ENCODE measurements around the gene FOXO4.
"Not testable (repeated sequence)": the region's sequence is repeated elsewhere in the genome, so short reads cannot be mapped to it uniquely, and the experiment has no call there.

The FOXO4 gene, protein sequence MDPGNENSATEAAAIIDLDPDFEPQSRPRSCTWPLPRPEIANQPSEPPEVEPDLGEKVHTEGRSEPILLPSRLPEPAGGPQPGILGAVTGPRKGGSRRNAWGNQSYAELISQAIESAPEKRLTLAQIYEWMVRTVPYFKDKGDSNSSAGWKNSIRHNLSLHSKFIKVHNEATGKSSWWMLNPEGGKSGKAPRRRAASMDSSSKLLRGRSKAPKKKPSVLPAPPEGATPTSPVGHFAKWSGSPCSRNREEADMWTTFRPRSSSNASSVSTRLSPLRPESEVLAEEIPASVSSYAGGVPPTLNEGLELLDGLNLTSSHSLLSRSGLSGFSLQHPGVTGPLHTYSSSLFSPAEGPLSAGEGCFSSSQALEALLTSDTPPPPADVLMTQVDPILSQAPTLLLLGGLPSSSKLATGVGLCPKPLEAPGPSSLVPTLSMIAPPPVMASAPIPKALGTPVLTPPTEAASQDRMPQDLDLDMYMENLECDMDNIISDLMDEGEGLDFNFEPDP

DNA sequence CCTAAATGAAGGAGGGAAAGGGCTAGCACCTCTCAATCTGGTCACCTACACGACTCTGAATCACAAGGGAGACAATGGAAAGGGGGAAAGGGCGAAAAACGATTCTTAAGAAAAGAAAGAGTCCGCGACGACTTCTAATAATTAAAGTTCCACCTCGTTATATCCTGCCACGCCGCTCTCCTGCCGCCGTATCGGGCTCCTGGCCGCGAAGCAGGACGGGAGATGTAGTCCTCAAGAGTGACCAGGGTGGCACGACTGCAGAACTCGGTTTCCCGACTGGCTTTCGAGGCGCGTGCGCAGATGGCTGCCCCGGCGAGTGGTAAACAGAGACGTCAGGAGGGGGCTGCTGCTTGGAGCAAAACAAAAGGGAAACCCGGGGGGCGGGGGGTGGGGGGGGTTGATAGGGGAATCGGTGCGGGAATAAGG is at the start of gene FOXO4:
Gene FOXO4 (plus strand): TSS at position 297 of the 426 bp plus-strand sequence. CDS start 678 bp downstream, outside the sequence.
- peak; percentile 90 for DNase-seq

DNA sequence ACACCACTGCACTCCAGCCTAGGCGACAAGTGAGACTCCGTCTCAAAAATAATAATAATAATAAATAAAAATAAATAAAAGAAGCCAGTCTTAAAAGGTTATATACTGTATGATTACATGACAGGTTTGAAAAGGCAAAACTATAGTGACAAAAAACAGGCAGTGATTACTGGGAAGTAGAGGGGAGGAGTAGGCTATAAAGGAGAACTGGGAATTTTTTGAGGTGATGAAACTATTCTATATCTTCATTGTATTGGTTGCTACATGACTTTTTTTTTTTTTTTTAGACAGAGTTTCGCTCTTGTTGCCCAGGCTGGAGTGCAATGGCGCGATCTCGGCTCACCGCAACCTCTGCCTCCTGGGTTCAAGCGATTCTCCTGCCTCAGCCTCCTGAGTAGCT is 47.8 kb upstream of the FOXO4 start:
- DNase-seq: not testable (repeated sequence)

DNA sequence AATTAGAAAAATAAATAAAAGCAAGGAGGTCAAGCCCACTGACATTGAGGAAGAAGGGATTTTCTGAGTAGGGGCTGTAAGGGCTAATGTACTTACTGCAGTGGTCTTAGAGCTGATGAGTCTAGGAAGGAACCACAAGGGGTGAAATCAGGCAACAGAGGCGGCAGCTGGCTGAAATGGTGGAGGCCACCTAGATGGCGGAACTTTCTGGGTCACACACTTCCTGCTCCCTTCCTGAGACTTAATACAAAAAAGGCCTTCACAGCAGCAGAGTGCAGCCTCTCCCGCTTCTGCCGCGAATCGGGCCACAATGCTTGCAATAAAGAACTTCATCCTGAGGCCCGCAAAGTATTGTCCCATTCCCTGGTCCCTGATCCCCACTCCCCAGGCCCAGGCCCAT is 42.9 kb upstream of the FOXO4 start:
- DNase-seq: no peak

DNA sequence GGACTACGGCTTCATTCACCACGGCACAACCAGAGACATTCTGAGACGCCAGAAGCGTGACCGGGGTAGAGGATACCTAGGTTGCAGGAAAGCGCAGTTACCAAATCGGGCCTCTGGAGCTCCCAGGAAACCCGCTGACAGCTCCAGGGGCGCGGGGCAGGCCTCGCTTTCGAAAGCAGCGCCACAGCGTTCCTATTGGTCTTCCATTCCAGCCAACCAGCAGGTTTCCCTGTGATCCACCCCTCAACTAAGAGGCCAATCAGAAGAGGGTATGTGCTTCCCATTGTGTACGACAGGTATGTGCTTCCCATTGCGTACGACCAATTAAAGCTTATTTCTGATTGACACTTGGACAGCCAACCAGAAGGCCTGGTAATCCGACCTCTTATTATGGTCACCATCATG is 42.4 kb upstream of the FOXO4 start:
- DNase-seq: peak; percentile 7

DNA sequence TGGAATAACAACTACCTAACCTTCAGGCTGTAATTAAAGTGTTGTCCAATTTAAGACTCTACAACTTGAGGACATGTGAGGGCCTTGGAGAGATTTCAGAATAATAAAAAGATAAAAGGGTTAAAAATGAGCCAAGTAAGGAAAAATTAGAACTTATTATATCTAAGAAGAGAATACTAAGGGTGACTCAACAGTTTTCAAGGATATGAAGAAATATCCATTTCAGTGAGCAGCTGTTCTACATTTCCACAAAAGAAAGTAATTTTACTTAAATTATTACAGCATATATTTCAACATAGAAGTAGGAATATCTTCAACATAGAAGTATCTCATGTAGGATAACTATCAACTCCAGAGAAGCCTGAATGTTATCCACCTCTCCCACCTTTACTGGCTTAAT is 38.8 kb upstream of the FOXO4 start:
- DNase-seq: no peak

DNA sequence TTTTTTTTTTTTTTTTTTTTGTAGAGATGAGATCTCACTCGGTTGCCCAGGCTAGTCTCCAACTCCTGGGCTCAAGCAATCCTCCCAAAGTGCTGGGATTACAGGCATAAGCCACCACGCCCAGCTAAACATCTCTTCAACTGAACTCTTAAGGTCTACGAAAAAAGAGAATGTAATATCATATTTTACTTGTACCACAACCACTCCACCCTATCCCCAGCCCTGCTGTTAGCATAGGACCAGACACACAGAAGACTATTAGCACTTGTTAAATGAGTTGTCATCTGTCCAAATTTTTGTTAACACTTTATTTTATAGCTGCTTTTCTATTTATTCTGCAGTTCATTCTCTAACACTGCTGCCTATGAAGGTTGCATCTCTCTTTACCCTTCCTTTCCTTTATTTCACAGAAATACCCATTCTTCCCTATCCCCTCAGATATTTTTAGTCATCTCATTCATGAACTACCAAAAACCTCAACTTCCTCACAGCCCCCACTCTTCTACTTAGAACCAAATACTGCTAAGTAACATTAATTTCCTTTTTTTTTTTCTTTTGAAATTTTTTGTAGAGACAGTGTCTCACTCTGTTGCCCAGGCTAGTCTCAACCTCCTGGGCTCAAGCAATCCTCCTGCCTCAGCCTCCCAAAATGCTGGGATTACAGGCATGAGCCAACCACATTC is 37.7 kb upstream of the FOXO4 start:
- no peak for DNase-seq

DNA sequence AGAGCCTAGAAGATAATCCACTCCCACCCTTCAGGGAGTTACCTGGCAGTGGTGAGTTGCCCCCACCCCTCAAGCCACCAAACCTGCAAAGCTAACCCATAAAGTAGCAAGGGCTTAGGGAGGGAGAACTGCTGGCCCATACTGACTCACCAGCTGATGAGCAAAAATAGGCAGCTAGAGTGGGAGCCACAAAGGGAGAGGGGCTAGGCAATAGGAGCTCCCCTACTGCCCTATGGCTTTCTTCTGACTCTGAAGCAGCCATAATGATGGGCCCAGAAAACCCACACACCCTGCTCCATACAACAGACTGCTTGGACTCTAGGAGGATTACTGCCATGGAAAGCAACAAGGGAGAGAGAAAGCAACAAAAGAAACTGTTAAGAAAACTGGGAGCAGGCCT is 35.5 kb upstream of the FOXO4 start:
- DNase-seq: no peak

DNA sequence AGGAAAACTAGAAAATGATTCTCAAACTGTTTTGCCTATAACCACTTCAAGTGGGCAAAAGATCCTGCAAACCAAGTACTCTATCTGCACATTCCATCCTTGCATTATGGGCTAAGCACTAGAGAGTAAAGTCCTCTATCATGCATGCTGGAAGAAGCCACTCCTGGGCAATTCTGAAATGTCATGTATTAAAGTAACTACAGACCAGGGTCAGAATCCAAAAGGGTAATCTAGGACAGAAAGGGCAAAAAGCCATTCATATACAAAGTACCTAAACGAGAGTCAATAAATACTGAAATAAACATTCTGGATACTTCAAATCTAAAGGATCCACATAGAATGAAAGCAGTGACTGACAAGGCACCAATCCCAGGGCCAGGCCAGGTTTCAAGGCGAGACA is 28.6 kb upstream of the FOXO4 start:
- DNase-seq: no peak

DNA sequence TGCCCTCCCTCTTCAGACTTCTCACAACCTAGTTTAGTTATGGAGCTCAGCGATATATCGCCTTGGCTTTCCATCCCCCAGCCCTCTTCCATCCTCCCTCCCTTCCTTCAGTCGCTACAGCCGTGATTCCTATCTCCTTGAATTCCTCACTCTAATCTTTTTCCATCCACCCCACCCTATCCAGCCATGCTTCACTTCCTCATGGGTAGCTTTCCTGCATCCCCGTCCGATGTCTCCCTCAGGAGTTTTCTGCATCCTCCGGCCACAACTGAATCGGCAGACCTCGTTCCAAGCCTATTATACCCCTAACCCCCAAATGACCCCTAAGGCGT is 28.0 kb upstream of the FOXO4 start:
- DNase-seq: peak; percentile 5

DNA sequence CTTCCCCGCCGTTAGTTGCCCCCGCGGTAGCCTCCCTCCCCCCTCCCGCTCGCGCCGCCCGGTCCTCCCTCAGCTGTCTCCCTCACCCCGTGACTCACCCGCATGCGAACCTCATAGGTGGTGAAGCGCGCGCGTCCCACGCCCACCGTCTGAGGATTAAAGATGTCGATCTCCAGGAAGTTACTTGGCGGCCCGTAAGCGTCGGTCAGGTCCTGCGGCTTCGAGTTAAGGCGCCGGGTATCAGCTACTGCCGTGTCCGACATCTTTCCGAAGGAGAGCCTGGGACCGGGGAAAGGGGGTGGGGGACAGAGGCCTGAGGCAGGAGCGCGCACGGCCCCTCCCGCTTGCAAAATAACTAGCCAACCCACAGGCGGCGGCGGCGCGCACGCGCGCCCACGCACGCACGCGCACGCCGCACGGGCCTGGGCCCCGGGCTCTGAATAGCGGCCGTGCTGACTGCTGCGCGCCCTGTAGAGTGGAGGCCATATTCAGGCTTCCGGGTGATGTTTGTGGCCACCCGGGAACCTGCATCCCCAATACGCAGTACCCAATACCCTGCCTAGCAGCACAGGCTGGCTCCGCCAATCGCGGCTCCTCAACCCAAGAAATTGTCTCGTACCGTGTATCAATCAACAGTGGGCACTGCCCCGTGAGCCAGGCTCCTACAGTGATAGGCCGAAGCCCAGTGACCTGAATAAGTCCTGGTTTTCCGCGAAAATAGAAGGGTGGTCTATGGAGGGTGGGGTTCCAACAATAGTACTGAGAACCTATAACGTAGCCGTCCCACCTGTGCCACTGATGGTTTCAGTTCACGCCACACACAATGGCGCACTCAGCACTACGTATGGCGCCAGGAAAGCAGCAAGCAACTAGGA is 27.4 kb upstream of the FOXO4 start, which contains the start of gene SNX12:
Gene SNX12 (minus strand): TSS at position 291 of the 875 bp plus-strand sequence. CDS start 28 bp downstream, at position 263.
- peak; percentile 90 for DNase-seq

DNA sequence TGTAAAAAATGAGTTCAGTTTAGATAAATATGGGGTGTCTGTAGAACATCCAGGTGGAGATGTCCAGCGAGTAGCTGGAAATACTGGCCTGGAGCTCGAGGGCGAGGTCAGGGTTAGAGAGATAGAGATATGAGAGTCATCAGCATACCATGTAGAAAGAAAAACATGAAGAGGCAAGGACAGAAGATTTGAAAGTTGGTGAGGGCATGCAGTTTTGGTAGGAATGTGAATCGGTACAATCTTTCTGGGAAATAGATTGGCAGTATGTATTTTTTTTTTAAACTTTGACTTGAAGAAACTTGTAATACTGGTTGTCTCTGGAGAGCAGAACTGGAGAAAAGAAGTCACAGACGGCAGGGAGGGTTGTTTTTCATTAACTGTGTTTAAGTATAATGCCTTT is 25.1 kb upstream of the FOXO4 start:
- no peak for DNase-seq

DNA sequence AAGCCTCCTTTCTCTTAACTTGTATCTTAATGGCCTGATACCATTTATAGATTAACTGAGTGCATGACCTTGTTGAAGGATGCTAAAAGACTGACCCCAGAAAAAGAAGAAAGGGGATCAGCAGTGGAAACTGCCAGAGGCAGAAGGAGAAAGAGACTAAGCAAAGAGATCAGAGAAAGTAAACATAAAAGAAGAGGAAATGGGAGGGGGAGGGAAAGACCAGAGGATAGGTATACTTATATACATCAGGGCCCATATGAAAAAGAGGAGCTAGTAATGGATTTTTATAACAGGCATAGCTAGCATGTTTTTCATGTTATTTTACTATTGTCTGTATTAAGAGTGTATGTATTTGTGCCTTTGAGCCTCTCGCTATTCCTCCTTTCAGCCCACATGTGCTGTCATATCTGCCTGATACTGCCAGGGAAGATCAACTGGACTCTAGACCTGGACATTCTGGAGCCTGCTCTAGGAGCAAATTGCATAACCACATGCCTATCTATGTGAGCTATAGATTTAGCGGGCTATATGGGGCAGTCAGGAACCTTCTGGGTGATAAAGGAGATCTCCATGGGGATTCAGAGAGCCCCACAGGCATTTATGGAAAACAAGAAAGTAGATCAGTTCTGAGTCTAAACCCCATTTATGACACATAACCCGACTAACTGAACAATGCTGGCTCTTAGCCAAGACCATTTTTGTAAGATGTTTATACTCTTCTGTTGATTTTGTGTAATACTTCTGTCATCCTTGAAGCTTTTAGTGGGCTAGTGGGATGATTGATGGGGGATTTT is 14.1 kb upstream of the FOXO4 start:
- no peak for DNase-seq

DNA sequence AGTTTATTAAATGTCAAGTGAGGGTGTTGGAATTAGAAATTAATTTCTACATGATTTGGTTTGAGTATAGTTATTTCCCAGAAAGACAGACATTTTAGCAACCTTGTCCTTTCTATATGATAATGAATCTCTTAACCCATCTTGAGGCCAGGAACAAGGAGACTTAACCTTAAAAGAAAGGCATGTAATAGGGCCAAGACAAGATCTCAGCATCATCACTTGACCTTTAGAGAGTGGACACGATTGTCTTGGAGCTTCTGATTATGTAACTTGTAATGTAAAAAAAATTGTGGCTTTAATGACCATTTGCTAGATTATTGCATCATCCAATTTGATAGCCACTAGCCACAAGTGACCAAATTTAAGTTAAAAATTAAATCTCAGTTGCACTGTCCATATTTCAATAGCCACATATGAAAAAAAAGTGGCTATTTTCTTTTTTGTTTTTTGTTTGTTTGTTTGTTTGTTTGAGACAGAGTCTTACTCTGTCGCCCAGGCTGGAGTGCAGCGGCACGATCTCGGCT is 13.5 kb upstream of the FOXO4 start:
- DNase-seq: no peak

DNA sequence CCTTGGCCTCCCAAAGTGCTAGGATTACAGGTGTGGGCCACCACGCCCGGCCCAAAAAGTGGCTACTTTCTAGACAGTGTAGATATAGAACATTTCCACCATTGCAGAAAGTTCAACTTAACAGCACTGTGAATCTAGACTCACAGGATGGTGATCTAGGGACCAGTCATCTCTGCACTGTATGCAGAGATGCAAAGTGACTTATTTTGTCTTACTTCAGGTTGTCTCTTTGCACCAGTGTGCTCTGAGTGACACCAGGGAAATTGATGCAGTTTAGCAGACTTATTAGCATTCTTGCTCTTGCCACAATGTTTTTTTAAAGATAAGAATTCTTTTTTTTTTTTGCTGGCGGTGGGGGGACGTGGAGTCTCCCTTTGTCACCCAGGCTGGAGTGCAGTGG is 12.8 kb upstream of the FOXO4 start:
- no peak for DNase-seq

DNA sequence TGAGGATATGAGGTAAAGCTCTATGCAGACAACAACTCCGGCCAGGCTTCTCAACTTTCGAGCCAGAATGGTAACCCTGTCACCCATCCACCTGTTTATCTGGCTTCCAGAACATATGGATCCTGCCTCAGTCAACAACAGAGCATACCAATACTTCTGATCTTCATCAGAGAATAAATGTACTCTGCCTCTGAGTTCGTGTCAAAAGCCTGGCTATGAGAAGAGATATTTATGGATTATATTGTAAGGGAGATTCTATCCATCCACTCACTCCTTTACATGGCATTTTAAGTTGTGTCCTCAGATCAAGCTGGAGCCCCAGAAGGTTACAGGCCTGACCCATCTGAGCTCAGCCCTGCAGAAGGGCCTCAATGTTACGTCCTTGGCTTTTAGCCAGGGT is 9.8 kb upstream of the FOXO4 start:
- DNase-seq: no peak

DNA sequence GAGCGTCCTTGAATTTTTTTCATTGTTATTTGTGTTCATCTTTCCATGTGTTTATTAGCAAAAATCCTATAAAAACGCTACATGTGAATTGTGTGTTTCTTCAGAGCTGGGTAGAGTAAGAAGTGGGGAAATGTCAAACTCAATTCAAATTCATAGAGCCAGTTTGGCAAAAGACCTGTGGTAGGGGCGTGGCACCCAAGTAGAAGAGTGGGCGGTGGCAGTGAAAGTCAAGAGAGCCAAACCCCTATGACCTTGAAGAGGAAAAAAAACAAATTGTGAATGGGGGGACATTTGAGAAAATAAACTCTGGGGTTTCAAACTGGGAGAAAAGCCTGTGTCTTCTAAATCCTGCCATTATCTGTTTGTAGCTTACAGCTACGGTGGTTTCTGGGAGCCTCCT is 4.4 kb upstream of the FOXO4 start:
- DNase-seq: no peak

DNA sequence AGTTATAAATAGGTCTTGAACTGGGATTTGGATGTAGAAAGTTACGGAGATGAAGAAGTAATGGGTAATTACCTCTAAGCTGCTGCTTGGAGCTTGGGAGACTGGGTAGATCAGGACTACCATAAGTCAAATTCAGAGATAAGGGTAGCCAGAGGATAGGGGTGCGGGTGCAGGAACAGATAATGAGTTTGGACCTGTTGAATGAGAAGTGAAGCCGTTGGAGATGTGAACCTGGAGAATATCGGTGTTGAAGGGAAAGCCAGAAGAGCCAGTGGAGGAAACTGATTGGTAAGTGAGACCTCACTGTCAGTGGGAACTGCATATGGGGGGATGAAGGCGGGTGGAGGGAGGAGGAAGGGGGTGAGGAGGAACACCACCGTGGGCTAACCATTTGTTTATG is 618 bp upstream of the FOXO4 start:
- no peak for DNase-seq

DNA sequence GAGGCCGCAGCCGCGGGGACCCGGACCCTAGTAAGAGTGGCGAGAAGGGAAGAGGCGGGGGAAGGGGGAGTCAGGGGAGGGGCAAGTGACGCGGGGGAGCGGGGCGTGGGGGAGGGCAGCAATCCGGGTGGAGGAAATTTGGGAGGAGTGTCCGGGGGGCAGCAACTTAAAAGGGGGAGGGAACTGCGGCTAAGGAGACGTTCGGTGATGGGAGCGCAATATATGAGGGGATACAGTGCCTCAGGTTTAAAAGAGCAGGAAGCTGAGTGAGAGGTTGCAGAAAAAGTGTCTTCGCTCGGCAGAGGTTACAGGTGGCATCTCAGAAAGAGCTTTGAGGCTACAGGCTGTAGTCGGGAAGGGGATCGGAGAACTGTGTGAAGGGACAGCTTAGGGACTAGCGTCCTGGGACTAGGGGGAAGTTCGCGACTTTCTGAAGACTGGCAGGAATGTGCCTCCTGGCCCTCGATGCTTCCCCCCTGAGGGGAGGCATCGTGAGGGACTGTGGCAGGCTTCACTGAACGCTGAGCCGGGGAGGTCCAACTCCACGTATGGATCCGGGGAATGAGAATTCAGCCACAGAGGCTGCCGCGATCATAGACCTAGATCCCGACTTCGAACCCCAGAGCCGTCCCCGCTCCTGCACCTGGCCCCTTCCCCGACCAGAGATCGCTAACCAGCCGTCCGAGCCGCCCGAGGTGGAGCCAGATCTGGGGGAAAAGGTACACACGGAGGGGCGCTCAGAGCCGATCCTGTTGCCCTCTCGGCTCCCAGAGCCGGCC is 519 bp downstream of the FOXO4 start:
- DNase-seq: no peak

DNA sequence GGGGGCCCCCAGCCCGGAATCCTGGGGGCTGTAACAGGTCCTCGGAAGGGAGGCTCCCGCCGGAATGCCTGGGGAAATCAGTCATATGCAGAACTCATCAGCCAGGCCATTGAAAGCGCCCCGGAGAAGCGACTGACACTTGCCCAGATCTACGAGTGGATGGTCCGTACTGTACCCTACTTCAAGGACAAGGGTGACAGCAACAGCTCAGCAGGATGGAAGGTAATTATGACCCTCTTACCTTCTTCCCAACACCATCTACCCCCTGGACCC is 1.0 kb downstream of the FOXO4 start:
- no peak for DNase-seq

DNA sequence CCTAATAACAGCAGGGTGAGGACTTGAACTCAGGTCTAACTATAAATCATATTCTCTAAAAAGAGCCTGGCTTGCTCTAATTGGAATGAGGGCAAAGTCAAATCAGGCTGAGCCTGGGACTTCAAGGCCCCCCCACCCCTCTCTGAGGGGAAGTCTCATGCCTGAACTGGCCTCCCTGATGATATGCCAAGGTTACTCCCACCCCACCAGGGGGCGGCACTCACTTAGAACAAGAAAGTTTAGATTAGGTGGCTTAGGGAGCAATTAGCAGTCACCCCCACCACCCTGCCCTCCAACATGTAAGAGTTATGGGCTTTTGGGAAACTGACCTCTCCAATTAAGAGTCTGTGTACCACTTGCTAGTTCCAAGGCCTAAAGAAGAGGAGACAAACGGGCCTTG is 2.7 kb downstream of the FOXO4 start:
- peak; percentile 77 for DNase-seq

DNA sequence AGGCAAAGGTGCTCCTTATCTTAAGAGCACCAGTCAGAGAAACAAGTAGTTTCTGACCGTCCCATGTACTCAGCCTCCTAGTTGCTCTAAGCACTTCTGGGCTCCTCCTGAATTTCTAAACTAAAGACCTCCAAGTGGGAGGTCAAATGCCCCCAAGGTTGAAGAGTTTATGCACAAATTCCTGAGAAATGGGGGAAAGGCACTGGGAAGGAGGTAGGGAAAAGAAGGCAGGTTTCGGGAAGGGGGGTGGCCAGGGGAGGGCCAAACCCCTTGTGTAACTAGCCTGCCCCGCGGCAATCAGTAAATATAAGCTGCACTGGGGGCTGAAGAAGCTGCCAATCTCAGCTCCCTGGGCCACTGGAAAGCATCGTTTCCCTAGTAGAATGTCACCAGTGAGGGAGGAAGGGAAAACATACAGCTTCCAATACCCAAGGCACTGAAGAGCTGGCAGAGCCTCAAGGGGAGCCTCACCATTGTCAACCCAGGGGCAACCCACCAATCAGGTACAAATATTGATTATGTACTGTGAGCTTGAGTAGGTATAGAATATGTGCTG is 3.4 kb downstream of the FOXO4 start:
- no peak for DNase-seq

Measured in activated CD4-positive, alpha-beta T cell treated with anti-CD3 and anti-CD28 coated beads for 48 hours (primary cell).